ENCODE measurements around the gene DCUN1D5. TPM values are rescaled to one million over a fixed set of nuclear protein-coding genes. Genes with fewer than 3 reads are reported as not detected.
A peak's percentile ranks its signal among the peaks of the same experiment; 100 is the strongest.

DCUN1D5 gene
- 65.1 TPM for polyA plus RNA-seq (2013, experiment 1 of 2)
- 69.9 TPM for polyA plus RNA-seq (2013, experiment 2 of 2)

DNA sequence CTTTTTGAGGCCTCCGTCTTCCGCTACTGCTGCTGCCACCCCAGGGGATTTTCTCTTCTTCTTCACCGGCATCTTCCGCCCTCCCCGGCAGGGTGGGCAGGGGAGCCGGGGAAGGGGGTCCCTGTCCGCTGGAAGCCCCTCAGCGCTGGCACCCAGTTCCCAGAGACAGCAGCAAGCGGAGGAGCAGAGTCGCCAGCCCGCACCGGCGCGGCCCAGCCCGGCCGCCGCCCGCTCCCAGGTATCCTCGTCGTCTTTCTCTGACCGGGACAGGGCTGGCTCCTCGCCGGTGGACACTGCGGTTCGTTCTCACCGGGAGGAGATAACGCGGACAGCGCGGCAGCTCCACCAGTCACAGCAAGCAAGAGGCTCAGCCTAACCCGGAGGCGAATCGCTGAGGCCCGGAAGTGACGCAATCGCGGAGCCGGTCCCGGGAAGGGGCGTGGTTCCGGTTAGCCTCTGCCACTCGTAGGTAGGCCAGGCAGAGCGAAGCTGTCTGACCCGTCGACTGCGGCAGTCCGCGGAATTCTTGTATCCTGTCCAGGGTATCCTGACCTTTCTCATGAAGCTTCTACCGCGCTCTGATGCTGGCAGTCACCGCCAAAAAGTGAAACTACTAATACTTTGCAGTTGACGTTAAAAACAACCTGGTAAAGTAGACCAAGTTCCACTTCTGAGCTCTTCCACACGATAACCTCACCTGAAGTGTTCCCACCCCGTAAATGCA lies at the start of gene DCUN1D5:
DCUN1D5 (minus strand) TSS at position 360 of the 724 bp plus-strand sequence; CDS start at position 72, 288 bp downstream.
- Histone ChIP-seq H3K4ac (ENCODE audit: low read length) (no peak within 1 kb of the TSS), H3K27ac (replicated peaks; ENCODE audit: low read length) (peak within 1 kb of the TSS; percentile 73), H3K79me1 (ENCODE audit: low read depth, low read length) (no peaks in the 10 kb centered on the region), H3K4me3 (ENCODE audit: low read length in 2 of 2) (peak within 1 kb of the TSS; percentile 52 to 97), H3K18ac (ENCODE audit: low read length) (peak within 1 kb of the TSS; percentile 73), H2BK120ac (ENCODE audit: low read depth, low read length) (no peak within 1 kb of the TSS), H2BK12ac (ENCODE audit: low read length) (no peak within 1 kb of the TSS), H3K14ac (ENCODE audit: low read length) (no peak within 1 kb of the TSS), H3K9me3 (replicated peaks in 1 of 2; ENCODE audit: control insufficient read depth in 2 of 2, insufficient read depth in 1 of 2, low read depth in 1 of 2, low read length in 2 of 2) (peaks cover 0 to 3% of the 10 kb centered on the region in 2 donors), H2AK5ac (ENCODE audit: low read depth, low read length) (no peak within 1 kb of the TSS), H3K4me2 (ENCODE audit: insufficient read depth, low read length, poor library complexity, severe bottlenecking) (peak within 1 kb of the TSS; percentile 77), H3K4me1 (ENCODE audit: control insufficient read depth in 2 of 2, insufficient read depth in 1 of 2, low read depth in 1 of 2, low read length in 2 of 2) (peaks cover 2 to 4% of the 10 kb centered on the region in 2 donors), H4K8ac (ENCODE audit: low read depth, low read length) (no peak within 1 kb of the TSS), H2AFZ (ENCODE audit: low read length) (peak within 1 kb of the TSS; percentile 93), H4K91ac (ENCODE audit: low read depth, low read length, poor library complexity) (no peak within 1 kb of the TSS), H3K27me3 (ENCODE audit: control insufficient read depth in 3 of 3, insufficient read depth in 3 of 3, low read depth in 1 of 3, low read length in 3 of 3) (peaks cover 0 to 3% (median 2%) of the 10 kb centered on the region in 3 experiments), H3K23ac (ENCODE audit: low read depth, low read length, poor library complexity) (peak within 1 kb of the TSS; percentile 4), H3K9ac (ENCODE audit: low read depth, low read length, poor library complexity) (peak within 1 kb of the TSS; percentile 87), H2BK15ac (ENCODE audit: low read length) (no peak within 1 kb of the TSS), H3K36me3 (replicated peaks in 1 of 2; ENCODE audit: control insufficient read depth in 2 of 2, insufficient read depth in 2 of 2, low read length in 2 of 2) (peaks cover 0 to 30% of the 10 kb centered on the region in 2 donors), H2BK5ac (ENCODE audit: low read length) (peak within 1 kb of the TSS; percentile 19)
- no CpG with 5 or more reads among the region's 54 CpGs for WGBS, 2 donors (ENCODE audit: extremely low coverage in 2 of 2, insufficient read length in 2 of 2, insufficient replicate concordance in 1 of 2)
- peak; percentile 90 for DNase-seq (ENCODE audit: low spot score)

DNA sequence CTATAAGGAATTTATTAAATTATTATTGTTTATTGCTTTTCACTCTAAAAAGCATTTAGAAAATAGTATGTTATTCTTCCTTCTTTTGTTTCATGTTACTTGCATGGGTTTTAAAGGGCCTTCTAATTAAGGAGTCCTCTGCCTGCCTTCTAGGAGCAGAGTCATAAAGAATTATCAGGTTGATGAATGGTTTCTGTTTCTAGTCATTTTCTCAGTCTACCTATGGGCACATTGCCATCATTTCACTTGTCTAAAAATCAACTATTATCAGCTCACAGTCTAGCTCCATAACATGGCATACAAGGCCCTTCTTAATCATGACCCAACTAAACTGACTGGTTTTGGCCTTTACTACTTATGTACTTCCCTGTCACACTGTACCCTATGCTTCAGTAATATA lies 33.5 kb upstream of the DCUN1D5 start:
- no peak for DNase-seq (ENCODE audit: low spot score)
- no peaks in the 10 kb centered on the region for H3K4me1 ChIP-seq (ENCODE audit: control insufficient read depth in 2 of 2, insufficient read depth in 1 of 2, low read depth in 1 of 2, low read length in 2 of 2)
- H3K18ac ChIP-seq (ENCODE audit: low read length): no peak overlapping the region
- H3K14ac ChIP-seq (ENCODE audit: low read length): no peak overlapping the region
- no peak overlapping the region for H3K9ac ChIP-seq (ENCODE audit: low read depth, low read length, poor library complexity)
- no peak overlapping the region for H3K4me2 ChIP-seq (ENCODE audit: insufficient read depth, low read length, poor library complexity, severe bottlenecking)
- no peak overlapping the region for H3K4ac ChIP-seq (ENCODE audit: low read length)
- no peak overlapping the region for H2AK5ac ChIP-seq (ENCODE audit: low read depth, low read length)
- H2BK5ac ChIP-seq (ENCODE audit: low read length): no peak overlapping the region
- H3K27ac ChIP-seq (replicated peaks; ENCODE audit: low read length): no peak overlapping the region
- H2BK120ac ChIP-seq (ENCODE audit: low read depth, low read length): no peak overlapping the region
- H2BK12ac ChIP-seq (ENCODE audit: low read length): no peak overlapping the region
- peaks cover 4 to 77% of the 10 kb centered on the region in 2 donors for H3K36me3 ChIP-seq (replicated peaks in 1 of 2; ENCODE audit: control insufficient read depth in 2 of 2, insufficient read depth in 2 of 2, low read length in 2 of 2)
- no peak overlapping the region for H4K8ac ChIP-seq (ENCODE audit: low read depth, low read length)
- no peaks in the 10 kb centered on the region for H3K27me3 ChIP-seq (ENCODE audit: control insufficient read depth in 3 of 3, insufficient read depth in 3 of 3, low read depth in 1 of 3, low read length in 3 of 3)
- no peak overlapping the region for H3K23ac ChIP-seq (ENCODE audit: low read depth, low read length, poor library complexity)
- H2AFZ ChIP-seq (ENCODE audit: low read length): no peak overlapping the region
- no peak overlapping the region for H4K91ac ChIP-seq (ENCODE audit: low read depth, low read length, poor library complexity)
- H3K79me1 ChIP-seq (ENCODE audit: low read depth, low read length): no peaks in the 10 kb centered on the region
- H3K9me3 ChIP-seq (replicated peaks in 1 of 2; ENCODE audit: control insufficient read depth in 2 of 2, insufficient read depth in 1 of 2, low read depth in 1 of 2, low read length in 2 of 2): no peaks in the 10 kb centered on the region
- H3K4me3 ChIP-seq (ENCODE audit: low read length in 2 of 2): no peak overlapping the region
- no peak overlapping the region for H2BK15ac ChIP-seq (ENCODE audit: low read length)

DNA sequence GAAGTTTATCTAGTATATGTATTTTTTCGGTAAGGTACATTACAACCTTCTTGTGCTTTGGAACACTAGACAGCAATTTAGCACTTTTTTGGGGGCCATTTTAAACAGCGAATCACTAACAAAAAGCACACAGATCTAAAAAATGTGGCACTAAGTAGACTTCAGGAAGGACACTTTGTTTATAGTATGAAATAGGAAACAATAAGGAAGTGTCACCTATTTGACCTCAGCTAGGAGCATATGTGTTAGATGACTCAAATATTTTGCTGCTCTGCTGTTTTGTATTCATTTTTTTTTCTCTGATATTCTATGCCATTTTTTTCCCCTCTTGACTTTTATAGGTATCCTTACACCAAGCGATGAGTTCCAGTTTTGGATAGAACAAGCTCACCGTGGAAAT lies 22.9 kb upstream of the DCUN1D5 start:
- no peak overlapping the region for H3K18ac ChIP-seq (ENCODE audit: low read length)
- no peak for DNase-seq (ENCODE audit: low spot score)
- no peak overlapping the region for H2BK5ac ChIP-seq (ENCODE audit: low read length)

DNA sequence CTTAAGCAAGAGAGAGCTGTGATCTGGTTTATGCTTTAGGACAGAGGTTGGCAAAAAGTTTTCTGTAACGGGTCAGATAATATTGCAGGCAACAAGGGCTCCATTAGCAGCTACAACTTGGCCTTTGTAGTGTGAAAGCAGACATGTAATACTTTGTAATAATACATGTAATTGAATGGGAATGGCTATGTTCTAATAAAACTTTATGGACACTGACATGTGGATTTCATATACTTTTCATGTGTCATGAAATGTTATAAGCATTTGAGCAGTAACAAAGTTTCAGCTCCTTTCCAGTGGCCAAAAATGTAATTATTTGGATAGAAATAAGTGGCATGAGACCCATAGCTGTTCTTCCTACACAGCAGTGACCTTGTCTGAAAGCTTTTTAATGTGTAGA lies 20.4 kb upstream of the DCUN1D5 start:
- Histone ChIP-seq H2AFZ (ENCODE audit: low read length) (no peak overlapping the region), H3K79me1 (ENCODE audit: low read depth, low read length) (no peaks in the 10 kb centered on the region), H3K9ac (ENCODE audit: low read depth, low read length, poor library complexity) (no peak overlapping the region), H2BK5ac (ENCODE audit: low read length) (no peak overlapping the region), H3K4me3 (ENCODE audit: low read length in 2 of 2) (no peak overlapping the region), H3K27me3 (ENCODE audit: control insufficient read depth in 3 of 3, insufficient read depth in 3 of 3, low read depth in 1 of 3, low read length in 3 of 3) (no peaks in the 10 kb centered on the region), H3K4me2 (ENCODE audit: insufficient read depth, low read length, poor library complexity, severe bottlenecking) (no peak overlapping the region), H3K4me1 (ENCODE audit: control insufficient read depth in 2 of 2, insufficient read depth in 1 of 2, low read depth in 1 of 2, low read length in 2 of 2) (peaks cover 0 to 6% of the 10 kb centered on the region in 2 donors), H3K14ac (ENCODE audit: low read length) (no peak overlapping the region), H2BK15ac (ENCODE audit: low read length) (no peak overlapping the region), H4K8ac (ENCODE audit: low read depth, low read length) (no peak overlapping the region), H4K91ac (ENCODE audit: low read depth, low read length, poor library complexity) (no peak overlapping the region), H2AK5ac (ENCODE audit: low read depth, low read length) (no peak overlapping the region), H3K18ac (ENCODE audit: low read length) (no peak overlapping the region), H3K9me3 (replicated peaks in 1 of 2; ENCODE audit: control insufficient read depth in 2 of 2, insufficient read depth in 1 of 2, low read depth in 1 of 2, low read length in 2 of 2) (peaks cover 0 to 3% of the 10 kb centered on the region in 2 donors), H2BK120ac (ENCODE audit: low read depth, low read length) (no peak overlapping the region), H3K23ac (ENCODE audit: low read depth, low read length, poor library complexity) (no peak overlapping the region), H3K36me3 (replicated peaks in 1 of 2; ENCODE audit: control insufficient read depth in 2 of 2, insufficient read depth in 2 of 2, low read length in 2 of 2) (peaks cover 0 to 30% of the 10 kb centered on the region in 2 donors), H3K4ac (ENCODE audit: low read length) (no peak overlapping the region), H3K27ac (replicated peaks; ENCODE audit: low read length) (no peak overlapping the region), H2BK12ac (ENCODE audit: low read length) (no peak overlapping the region)
- no CpG with 5 or more reads among the region's 1 CpG for WGBS, 2 donors (ENCODE audit: extremely low coverage in 2 of 2, insufficient read length in 2 of 2, insufficient replicate concordance in 1 of 2)
- no peak for DNase-seq (ENCODE audit: low spot score)

More for the DNA sequence above, 22.9 kb upstream of the DCUN1D5 start:
- Histone ChIP-seq H3K4me3 (ENCODE audit: low read length in 2 of 2) (no peak overlapping the region), H2BK120ac (ENCODE audit: low read depth, low read length) (no peak overlapping the region), H3K4me1 (ENCODE audit: control insufficient read depth in 2 of 2, insufficient read depth in 1 of 2, low read depth in 1 of 2, low read length in 2 of 2) (peaks cover 0 to 3% of the 10 kb centered on the region in 2 donors), H3K4me2 (ENCODE audit: insufficient read depth, low read length, poor library complexity, severe bottlenecking) (no peak overlapping the region), H4K91ac (ENCODE audit: low read depth, low read length, poor library complexity) (no peak overlapping the region), H3K4ac (ENCODE audit: low read length) (no peak overlapping the region), H2BK15ac (ENCODE audit: low read length) (no peak overlapping the region), H3K9me3 (replicated peaks in 1 of 2; ENCODE audit: control insufficient read depth in 2 of 2, insufficient read depth in 1 of 2, low read depth in 1 of 2, low read length in 2 of 2) (peaks cover 0 to 3% of the 10 kb centered on the region in 2 donors), H4K8ac (ENCODE audit: low read depth, low read length) (no peak overlapping the region), H3K23ac (ENCODE audit: low read depth, low read length, poor library complexity) (no peak overlapping the region), H3K36me3 (replicated peaks in 1 of 2; ENCODE audit: control insufficient read depth in 2 of 2, insufficient read depth in 2 of 2, low read length in 2 of 2) (peaks cover 0 to 50% of the 10 kb centered on the region in 2 donors), H3K79me1 (ENCODE audit: low read depth, low read length) (no peaks in the 10 kb centered on the region), H3K9ac (ENCODE audit: low read depth, low read length, poor library complexity) (no peak overlapping the region), H3K27ac (replicated peaks; ENCODE audit: low read length) (no peak overlapping the region), H3K14ac (ENCODE audit: low read length) (no peak overlapping the region), H3K27me3 (ENCODE audit: control insufficient read depth in 3 of 3, insufficient read depth in 3 of 3, low read depth in 1 of 3, low read length in 3 of 3) (no peaks in the 10 kb centered on the region), H2AK5ac (ENCODE audit: low read depth, low read length) (no peak overlapping the region), H2AFZ (ENCODE audit: low read length) (no peak overlapping the region), H2BK12ac (ENCODE audit: low read length) (no peak overlapping the region)
- WGBS, 2 donors (ENCODE audit: extremely low coverage in 2 of 2, insufficient read length in 2 of 2, insufficient replicate concordance in 1 of 2): no CpG with 5 or more reads among the region's 4 CpGs

Measured in neuronal stem cell (in vitro differentiated cells).